D341Med (cell line): ENCODE results near the gene EFCAB8.
A peak's percentile ranks its signal among the peaks of the same experiment; 100 is the strongest.

Experiments used
- DNase-seq: peaks from one replicate; pipeline ENCODE4 v3.0.0; 2012; ENCODE audit warnings: low spot score

Gene EFCAB8, protein sequence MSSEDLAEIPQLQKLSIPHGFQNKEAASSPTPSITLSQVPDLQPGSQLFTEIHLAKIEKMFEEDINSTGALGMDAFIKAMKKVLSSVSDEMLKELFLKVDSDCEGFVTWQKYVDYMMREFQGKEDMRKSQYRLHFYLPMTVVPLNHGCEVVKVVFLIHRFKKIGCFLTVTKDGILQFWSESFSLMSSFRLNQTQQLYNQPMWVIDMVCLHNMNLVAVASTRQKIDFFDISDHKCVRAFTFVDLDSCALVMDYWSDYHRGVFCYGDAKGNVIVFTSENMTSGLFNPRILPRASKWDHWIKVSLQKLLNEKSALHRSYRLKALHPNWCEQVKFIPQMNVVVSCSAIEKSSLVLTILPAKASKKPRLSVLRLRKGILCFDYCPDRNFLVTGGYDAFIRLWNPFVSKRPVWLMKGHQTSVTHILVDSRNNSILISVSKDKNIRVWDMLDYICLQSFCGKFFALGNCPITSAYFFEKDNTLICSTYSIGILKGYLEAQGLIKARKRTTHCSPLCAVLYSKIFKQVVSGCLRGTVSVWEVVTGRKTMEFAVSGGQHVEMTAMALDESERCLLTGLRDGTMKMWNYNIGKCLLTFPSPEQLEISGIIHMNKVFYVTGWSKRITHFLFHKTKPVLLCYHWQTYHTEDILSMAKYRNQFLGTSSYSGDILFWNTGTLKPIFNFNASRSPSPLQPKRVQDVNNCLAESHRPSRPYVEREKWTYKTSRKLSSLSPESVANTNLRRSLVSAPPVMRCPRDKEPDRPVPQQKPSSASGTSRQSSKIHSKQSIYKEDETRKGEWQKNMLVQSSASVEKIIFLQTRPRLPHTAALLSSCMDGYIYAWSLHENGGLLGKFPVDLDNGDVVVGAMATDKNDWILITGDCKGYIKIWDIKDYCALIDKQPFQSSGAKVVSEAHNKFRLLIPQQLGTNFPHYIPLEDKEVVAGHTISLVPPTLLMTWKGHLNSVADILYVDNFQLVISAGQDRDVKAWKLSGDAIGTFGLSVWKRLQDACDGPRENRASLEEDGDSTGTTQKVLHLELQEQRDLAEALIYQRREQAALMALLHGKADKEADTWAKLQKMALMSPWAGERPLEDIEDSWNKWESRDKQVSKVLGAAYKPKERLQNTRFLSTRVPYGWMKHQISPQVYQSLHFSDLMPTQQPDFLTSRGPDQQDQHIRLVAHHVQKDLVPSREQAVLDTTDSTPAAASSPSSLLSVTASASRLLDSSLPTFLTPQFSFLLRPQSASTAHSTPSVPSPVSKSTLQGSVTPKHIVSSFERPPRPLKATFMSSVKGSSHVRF

DNA sequence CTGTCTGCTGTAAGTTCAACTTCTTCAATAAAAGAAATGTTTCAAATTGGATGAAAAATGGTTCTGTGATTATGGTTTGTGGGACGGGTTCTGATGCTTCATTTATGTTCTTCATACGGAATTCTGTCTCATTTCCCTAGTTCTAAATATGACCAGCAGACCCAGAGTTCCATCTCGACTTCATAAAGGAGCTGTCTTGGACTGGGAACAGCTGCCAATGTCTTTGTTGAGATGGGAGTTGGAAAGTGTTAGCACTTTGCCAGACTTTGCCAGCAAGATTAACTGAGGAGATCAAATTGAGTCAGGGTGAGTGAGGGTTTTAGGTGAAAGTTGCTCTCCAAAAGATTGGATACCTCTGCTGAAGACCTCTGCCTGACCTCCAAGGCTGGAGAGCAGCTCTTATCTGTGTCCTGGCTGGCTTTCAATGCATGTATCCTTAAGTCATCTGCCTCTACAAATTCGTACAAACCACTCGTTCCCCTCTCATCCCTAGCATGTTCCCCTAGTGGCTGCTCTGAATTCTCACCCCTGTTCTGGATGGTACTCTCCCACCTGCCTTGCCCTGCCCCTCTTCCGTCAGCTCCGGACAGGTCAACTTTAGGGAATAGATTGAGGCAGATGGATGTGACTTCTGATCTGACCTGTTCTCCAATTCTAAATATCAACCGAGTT, at the start of gene EFCAB8:
TSS of gene EFCAB8 (plus strand) at position 223 of the 672 bp plus-strand sequence. CDS start 4,870 bp downstream, outside the sequence.
- no peak for DNase-seq

DNA sequence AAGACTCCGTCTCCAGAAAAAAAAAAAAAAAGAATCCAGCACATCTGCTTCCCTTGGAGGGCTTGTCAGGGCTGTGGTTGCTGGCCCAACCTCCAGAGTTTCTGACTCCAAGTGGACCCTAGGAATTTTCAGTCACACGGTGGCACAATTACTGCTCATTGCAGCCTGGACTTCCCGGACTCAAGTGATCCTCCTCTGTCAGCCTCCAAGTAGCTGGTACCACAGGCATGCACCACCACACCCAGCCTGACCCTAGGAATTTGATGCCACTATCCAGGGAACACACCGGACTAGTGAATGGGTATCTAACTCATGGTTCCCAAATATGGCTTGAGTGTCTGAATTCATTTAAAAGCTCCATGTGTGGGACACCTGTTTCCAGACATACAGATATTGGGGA, 48.8 kb upstream of the EFCAB8 start:
- no peak for DNase-seq

DNA sequence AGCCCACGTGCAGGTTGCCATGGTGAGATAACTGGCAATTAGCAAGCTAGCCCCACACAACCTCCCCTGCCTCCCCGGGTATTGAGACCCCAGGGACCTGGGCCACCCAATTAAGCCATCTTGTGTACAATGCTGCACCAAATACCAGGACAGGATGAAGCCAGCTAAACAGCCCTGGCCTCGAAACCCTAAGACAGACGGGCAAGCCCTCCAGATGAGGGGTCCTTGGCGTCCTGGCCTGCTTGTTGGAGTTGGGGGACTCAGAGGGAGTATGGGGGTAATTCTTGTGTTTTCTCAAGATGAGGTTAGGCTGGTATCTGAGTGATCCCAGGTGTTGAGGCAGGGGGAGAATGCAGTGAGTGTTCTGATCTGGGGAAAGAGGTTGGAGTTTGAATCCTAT, 47.8 kb upstream of the EFCAB8 start:
- no peak for DNase-seq

DNA sequence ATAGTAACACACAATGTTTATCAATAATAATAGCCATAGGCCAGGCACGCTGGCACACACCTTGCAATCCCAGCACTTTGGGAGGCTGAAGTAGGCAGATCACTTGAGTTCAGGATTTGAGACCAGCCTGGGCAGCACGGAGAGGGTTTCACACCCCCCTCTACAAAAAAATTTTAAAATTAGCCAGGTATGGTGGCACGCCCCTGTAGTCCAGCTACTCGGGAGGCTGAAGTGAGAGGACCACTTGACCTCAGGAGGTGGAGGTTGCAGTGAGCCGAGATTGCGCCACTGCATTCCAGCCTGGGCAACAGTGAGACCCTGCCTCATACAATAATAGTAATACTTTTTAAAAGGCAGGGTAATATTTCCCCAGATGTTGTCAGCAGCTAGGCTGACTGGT, 46.8 kb upstream of the EFCAB8 start:
- no peak for DNase-seq

DNA sequence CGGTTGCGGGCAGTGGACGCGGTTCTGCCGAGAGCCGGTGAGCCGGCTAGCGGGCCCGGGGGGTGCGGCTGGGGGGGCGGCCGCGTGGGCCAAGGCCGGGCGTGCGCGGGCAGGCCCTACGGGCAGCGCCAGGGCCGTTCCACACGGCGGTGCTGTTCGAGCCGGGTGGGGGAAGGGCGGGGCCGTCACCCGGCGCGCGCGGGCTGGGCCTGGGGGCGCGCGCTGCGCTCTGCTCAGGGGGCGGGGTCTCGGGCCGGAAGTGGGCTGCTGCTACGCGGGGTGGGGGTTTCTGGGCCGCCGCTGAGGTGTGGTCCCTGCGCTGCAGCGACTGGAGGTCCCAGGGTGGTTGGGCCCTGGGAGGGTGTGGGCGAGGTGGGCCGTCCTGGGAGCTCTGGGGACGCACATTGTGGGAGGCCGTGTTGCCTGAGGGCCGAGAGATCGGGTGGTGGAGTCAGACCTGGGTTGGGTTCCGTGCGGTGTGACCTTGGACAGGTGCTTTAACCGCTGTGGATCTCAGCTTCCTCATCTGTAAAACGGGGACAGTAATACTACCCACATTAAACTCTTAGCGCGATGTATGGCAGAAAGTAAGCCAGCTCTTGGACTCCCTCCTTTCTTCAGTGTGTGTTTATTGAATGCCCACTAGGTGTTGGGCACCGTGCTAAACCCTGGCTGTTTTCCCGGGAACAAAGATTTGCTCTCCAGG, 38.6 kb upstream of the EFCAB8 start:
- DNase-seq = peak; percentile 96

DNA sequence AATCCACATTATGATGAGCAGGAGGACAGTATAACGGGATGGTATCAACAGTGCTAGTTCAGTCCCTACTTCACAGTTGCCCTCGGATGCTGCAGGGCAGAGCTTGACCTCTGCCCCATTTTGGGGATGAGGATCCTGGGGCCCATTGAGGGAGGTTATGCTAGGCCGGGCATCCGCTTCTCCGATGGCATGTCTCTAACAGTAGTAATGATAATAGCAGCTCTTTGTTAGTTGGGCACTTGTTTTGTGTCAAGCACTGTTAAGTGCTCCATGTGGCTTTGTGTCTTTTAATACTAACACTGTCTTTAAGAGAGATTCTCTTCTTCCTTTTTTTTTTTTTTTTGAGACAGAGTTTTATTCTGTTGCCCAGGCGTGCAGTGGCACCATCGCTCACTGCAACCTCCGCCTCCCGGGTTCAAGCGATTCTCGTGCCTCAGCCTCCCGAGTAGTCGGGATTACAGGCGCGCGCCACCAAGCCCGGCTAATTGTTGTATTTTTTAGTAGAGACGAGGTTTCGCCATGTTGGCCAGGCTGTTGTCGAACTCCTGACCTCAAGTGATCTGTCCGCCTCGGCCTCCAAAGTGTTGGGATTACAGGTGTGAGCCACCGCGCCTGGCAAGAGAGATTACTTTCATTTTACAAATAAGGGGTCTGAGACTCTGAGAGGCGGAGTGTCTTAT, 37.9 kb upstream of the EFCAB8 start:
- DNase-seq = no peak

DNA sequence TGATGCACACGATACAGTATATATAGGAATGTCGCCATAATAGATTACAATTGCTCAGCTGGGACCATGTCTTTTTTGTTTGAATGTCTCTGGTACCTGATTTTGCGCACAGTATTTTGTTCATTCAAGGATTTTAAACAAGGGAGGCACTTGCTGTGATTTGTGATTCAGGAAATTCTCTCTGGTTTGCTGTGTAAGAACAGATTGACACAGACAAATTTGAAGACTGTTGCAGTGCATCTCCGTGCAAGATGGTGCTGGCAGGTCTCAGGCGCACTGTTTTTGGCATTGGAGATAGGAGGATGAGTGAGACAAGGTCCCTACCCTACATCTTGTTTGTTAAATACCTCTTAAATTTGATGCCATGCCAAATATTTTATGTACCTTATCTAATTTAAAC, 36.5 kb upstream of the EFCAB8 start:
- DNase-seq = no peak

DNA sequence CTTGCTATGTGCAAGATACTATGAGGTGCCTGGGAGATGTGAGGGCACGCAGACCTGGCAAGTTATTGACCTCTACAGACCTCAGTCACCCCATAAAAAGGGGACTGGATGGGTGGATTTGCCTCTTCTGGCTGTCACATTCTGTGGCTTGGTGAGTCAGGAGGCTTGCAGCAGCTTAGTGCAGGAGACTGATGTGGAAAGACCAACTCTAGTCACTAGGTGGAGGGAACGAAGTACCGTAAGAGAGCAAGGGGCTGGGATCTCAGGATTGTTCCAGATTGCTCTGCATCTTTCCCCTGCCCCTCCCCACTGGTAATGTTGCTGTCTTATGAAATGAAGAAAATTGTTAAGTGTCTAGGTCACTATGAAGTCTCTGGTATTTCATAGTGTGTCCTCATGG, 35.6 kb upstream of the EFCAB8 start:
- DNase-seq = no peak

DNA sequence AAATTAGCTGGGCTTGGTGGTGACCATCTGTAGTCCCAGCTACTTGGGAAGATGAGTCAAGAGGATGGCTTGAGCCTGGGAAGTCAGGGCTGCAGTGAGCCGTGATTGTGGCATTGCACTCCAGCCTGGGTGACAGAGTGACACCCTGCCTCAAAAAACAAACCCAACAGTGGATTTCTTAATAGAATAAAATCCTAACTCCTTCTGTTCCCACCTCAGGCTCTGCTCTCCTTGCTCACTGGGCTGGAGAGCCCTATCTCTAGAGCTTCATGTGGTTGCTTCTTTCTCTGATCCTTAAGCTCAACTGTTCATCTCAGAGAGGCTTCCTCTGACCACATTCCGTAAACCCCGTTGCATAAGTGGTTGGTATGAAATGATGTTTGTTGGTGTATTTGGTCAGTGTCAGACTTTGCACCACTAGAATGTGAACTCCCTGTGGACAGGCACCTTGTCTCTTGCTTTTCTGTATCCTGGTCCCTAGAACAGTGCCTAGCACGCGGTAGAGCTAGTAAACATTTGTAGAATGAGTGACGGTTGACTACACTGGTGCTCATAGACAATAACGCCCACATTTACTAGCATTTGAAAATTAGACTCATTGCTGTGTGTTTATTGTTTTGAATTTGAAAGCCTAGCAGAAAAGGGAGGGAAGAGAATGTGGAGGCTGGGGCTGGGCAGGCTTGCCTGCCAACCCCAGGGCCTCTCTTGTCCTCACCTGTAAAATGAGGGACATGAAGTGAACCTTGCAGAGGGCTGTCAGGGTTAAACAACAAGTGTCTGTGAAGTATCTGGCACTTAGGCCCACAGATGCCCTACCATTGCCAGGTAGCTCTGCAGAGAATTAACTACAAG, 34.8 kb upstream of the EFCAB8 start:
- DNase-seq = no peak

DNA sequence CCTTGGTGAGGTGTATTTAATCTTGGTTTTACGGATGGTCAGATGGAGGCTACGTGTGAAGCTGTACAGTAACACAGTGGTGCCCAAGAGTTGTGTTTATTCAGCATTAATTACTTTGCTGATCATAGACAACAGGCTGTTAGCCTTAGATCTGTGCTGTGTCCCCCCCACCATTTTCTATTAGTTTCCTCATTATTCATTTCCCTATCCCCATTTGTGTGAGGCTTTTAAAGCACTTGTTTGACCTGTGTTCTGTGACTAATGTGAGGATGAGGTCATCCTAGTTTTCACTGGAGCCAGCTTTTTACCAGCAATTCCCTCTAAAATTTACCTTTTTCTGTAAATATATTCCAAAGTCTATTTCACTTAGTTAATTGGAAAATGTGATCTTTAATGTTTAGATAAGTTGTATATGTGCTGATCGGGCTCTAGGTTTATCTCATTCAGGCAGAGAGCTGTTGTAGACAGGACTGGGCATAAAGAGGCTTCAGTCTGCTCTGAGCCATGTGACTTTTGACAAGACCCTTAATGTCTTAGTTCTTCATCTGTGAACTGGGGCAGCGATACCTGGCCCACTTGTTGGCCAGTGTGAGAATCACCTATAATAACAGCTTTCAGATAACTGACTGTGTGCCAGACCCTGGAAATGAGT, 30.6 kb upstream of the EFCAB8 start:
- DNase-seq = no peak

DNA sequence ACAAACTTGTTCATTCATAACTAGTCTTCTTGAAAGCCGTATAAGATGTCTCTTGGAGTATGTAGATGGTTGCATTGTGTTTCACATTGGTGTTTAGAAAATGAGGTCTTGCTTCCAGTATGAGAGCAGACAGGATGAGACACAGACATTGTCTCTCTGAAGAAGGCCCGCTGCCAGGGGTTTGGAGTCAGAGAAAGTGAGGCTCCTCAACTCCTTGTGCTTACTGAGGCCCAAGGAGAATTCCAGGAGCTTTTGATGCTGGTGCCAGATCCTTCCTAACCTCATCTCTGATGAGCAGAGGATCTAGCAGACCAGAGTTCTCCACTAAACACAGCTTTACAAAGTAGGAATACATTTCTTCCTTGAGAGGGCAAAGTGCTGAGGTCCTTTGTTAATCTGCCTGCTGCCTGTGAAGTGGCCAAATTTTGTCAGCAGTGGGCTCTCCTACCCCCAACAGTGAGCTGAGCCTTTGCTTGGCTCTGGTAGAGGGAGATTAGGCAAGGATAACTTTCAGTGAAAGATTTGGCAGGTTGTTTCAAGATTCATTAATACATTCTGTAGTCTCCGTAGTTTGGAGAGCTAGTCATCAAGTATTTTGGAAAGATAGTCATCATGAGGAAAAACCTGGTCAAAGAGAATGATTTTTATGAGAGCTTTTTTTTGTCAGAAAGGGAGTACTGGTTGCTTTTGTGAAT, 29.3 kb upstream of the EFCAB8 start:
- no peak for DNase-seq

DNA sequence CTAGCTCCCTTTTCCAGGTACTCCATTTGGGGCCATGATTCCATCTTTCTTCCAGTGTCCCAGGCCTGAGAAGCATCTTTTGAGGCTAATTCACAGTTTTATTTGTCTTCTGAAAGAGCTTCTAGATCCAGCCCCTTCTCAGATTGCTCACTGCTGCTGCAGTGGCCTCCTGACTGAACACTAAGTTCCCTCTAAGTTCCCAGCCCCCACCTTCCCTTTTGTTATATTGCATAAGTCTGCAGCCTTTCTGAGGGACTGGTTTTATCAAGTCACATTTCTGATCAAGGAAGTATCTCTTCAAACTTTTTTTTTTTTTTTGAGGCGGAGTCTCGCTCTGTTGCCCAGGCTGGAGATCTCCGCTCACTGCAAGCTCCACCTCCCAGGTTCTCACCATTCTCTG, 28.3 kb upstream of the EFCAB8 start:
- no peak for DNase-seq

DNA sequence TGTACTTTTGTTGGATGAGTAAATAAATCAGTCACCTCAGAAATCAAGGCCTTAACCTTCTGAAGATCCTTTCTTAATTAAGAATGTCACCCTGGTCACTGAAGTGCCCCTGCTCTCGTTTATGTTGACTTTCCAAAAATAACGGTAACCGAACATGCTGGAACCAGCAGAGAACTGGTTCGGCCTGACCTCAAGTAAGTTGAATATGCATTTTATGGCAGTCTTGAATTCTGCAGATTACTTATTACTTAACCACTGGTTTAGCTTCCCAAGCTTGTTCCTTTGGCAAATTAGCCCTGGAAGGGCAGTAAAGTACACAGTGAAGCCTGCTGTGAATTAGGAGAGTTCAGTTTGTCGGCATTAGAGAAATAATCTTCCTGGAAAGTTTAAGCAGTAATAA, 26.7 kb upstream of the EFCAB8 start:
- DNase-seq = no peak

DNA sequence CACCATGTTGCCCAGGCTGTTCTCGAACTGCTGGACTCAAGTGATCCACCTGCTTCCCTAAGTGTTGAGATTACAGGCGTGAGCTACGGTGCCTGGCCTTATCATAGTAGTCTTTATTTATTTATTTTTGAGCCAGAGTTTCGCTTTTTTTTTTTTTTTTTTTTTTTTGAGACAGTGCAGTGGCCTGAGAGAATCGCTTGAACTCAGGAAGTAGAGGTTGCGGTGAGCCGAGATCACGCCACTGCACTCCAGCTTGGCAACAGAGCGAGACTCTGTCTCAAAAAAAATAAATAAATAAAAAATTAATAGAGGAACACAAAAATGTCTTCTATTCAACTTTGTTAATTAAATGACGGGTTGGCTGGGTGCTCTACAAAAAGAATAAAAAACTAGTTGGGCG, 26.1 kb upstream of the EFCAB8 start:
- no peak for DNase-seq

DNA sequence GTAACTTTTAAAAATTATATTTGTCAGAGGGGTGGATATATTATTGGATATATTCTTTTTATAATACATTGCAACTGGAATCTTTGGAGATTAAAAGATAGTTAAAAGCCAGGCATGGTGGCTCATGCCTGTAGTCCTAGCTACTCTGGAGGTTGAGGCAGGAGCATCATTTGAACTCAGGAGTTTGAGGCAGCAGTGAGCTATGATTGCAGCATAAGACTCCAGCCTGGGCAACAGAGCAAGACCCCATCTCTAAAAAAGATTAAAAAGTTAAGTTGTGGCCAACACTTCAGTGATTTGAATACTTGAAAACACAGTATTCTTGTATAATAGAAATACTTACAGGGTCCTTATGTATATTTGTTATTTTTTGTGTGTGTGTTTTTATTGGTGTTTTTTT, 23.8 kb upstream of the EFCAB8 start:
- no peak for DNase-seq

DNA sequence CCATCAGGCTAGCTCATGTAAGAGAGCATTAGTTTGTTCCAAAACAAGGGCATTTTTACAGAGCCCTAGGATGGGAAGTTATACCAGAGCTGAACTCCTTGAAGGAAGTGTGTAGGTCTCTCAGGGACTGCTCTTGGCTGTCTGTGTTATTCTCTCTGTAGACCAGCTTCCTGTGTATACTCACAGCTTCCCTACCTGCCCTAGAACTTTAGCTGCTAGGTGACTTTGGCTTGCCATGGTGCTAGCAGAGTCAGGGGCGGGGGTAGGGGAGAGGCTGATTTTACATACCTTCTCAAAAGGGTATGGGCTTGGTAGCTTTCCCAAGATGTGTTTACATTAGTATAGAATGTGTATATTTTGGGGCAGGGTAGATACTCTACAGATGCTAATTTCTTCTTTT, 21.6 kb upstream of the EFCAB8 start:
- DNase-seq = no peak

DNA sequence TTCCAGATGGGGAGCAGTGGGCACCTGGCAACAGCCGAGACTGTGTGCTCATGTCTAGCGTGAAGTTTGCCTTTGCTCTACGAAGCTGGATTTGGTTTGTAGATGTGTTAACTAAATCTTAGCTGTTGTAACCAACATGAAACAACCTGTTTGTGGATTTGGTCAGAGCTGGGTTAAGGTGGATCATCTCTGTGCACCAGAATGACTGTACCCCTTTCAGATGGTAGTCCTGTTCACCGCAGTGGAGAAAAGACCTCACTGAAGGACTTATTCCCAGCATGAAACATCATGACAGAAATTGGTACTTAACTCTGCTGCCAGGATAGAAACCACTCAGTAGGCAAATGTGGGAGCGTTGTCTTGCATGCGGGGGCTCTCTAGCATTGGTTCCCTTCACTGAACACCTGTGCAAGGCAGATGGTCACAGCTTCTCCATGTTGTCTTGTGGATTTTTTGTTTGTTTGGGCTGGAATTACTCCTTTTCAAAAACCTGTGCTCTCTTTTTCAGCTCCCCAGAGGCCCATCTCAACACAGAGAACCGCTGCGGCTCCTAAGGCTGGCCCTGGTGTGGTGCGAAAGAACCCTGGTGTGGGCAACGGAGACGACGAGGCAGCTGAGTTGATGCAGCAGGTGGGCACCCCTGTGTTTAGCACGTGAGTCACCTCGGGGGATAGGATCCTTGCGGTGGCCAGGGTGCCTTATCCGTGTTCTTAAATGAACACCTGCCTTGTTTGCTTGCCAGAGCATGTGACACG, 19.3 kb upstream of the EFCAB8 start:
- DNase-seq = no peak

DNA sequence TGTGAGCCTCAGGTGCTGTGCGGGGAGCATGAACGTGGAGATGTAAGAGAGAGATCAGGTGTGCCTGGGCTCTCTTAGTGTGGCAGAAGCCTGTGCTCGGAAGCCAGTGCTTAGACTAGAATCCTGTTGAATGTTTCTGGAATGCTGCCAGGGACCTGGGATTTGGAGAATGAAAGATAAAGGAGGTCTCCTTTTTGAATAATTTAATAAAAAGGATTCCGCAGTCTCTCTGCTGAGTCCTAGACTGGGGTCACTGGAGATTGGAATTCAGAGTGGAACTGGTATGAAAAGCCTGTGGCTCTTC, 18.8 kb upstream of the EFCAB8 start:
- DNase-seq = no peak
